ENCODE data around the gene SEC14L5.
A peak's percentile ranks its signal among the peaks of the same experiment; 100 is the strongest.

The SEC14L5 gene

DNA sequence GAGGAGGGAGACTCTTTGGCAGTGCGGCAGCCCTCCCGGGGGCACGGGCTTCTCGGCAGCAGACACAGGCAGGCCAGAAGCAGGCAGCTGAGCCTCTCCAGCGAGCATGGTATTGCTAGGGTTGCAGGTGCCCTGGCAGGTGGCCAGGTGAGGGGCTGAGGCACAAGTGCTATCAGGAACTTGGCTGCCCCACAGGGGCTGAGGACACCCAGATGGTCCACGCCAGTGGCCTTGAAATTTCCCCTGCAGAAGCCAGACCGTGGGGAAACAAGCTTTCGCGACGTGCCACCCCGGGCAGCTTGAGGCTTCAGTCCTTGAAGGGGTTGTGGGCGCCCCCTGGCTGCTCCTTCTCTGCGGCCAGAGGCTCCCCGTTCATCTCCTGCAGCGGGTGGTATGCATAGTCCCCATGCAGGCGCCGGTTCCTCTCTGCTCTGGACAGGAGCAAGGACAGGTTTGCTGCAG is 67.1 kb downstream of the SEC14L5 start:
- H2AFZ ChIP-seq (ENCODE audit: low read length): no peak overlapping the region
- no peak overlapping the region for H3K4me3 ChIP-seq (ENCODE audit: low read depth, low read length, poor library complexity, severe bottlenecking)
- H3K27ac ChIP-seq (ENCODE audit: low read depth, low read length, poor library complexity, severe bottlenecking): no peak overlapping the region
- H3K79me2 ChIP-seq (ENCODE audit: insufficient read depth, low read length): no peaks in the 10 kb centered on the region
- no peak overlapping the region for H3K9ac ChIP-seq (ENCODE audit: low read length)
- TF ChIP-seq, protein P1, sequence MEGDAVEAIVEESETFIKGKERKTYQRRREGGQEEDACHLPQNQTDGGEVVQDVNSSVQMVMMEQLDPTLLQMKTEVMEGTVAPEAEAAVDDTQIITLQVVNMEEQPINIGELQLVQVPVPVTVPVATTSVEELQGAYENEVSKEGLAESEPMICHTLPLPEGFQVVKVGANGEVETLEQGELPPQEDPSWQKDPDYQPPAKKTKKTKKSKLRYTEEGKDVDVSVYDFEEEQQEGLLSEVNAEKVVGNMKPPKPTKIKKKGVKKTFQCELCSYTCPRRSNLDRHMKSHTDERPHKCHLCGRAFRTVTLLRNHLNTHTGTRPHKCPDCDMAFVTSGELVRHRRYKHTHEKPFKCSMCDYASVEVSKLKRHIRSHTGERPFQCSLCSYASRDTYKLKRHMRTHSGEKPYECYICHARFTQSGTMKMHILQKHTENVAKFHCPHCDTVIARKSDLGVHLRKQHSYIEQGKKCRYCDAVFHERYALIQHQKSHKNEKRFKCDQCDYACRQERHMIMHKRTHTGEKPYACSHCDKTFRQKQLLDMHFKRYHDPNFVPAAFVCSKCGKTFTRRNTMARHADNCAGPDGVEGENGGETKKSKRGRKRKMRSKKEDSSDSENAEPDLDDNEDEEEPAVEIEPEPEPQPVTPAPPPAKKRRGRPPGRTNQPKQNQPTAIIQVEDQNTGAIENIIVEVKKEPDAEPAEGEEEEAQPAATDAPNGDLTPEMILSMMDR (IDR thresholded peaks at IDR 0.05; ENCODE audit: low read length): peak; percentile 71
- no peak for TF ChIP-seq EZH2 (IDR thresholded peaks at IDR 0.05; ENCODE audit: borderline replicate concordance, low read length)
- H4K20me1 ChIP-seq (ENCODE audit: insufficient read depth, low read length): no peaks in the 10 kb centered on the region
- H3K9me3 ChIP-seq (ENCODE audit: low read length): no peaks in the 10 kb centered on the region
- H3K9me2 ChIP-seq (ENCODE audit: low read depth, low read length): no peaks in the 10 kb centered on the region
- H3K27me3 ChIP-seq (ENCODE audit: insufficient read depth, low read length): no peaks in the 10 kb centered on the region
- no peak overlapping the region for H3K4me2 ChIP-seq (ENCODE audit: low read length)
- no peaks in the 10 kb centered on the region for H3K36me3 ChIP-seq (ENCODE audit: insufficient read depth, low read length)
- H3K4me1 ChIP-seq (ENCODE audit: insufficient read depth, low read length, severe bottlenecking): no peaks in the 10 kb centered on the region
- H3F3A ChIP-seq (ENCODE audit: insufficient read depth, low read length): no peaks in the 10 kb centered on the region

DNA sequence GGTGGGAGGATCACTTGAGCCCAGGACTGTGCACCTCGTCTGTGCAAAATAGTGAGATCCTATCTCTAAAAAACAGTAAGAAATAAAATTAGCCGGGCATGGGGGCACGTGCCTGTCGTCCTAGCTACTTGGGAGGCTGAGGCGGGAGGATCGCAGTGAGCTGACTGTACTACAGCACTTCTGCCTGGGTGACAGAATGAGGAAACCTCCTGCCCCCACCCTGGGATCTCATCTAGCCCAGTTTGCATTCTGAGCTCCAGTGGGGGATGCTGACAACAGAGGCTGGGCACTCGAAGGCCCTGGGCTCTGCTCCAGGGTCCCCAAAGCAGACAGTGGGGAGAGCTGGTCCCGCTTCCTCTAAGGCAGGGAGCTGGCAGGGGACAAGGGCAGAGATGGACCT is 68.5 kb downstream of the SEC14L5 start:
- Histone ChIP-seq H3K9me3 (ENCODE audit: low read length) (no peaks in the 10 kb centered on the region), H3K9ac (ENCODE audit: low read length) (no peak overlapping the region), H3F3A (ENCODE audit: insufficient read depth, low read length) (no peaks in the 10 kb centered on the region), H3K79me2 (ENCODE audit: insufficient read depth, low read length) (no peaks in the 10 kb centered on the region), H3K27me3 (ENCODE audit: insufficient read depth, low read length) (no peaks in the 10 kb centered on the region), H3K9me2 (ENCODE audit: low read depth, low read length) (no peaks in the 10 kb centered on the region), H3K4me1 (ENCODE audit: insufficient read depth, low read length, severe bottlenecking) (no peaks in the 10 kb centered on the region), H3K36me3 (ENCODE audit: insufficient read depth, low read length) (no peaks in the 10 kb centered on the region), H3K4me3 (ENCODE audit: low read depth, low read length, poor library complexity, severe bottlenecking) (no peak overlapping the region), H3K4me2 (ENCODE audit: low read length) (no peak overlapping the region), H4K20me1 (ENCODE audit: insufficient read depth, low read length) (no peaks in the 10 kb centered on the region), H3K27ac (ENCODE audit: low read depth, low read length, poor library complexity, severe bottlenecking) (no peak overlapping the region), H2AFZ (ENCODE audit: low read length) (no peak overlapping the region)
- no peak for TF ChIP-seq EZH2 (IDR thresholded peaks at IDR 0.05; ENCODE audit: borderline replicate concordance, low read length)
- TF ChIP-seq, protein P1 (IDR thresholded peaks at IDR 0.05; ENCODE audit: low read length): no peak

DNA sequence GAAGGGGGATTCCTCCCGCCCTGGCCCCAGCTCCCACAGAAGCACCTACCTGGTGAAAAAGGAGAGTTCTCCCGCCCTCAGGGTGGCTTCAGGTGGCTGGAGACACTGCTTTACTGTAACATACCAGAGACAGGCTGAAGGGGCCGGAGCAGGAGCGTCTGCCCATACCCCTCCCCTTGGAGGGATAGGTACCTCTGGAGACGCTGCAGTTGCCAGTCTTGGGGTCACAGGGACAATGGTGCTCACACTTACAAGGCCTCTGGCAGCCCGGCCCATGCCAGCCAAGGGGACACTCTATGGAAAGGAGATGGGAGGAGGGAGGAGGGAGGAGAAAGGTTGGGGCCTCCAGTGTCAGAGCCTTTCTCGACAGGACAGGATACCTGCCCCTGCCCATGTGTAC is 69.0 kb downstream of the SEC14L5 start:
- no peaks in the 10 kb centered on the region for H3K79me2 ChIP-seq (ENCODE audit: insufficient read depth, low read length)
- H3K27ac ChIP-seq (ENCODE audit: low read depth, low read length, poor library complexity, severe bottlenecking): no peak overlapping the region
- no peak overlapping the region for H3K9ac ChIP-seq (ENCODE audit: low read length)
- no peaks in the 10 kb centered on the region for H3K9me2 ChIP-seq (ENCODE audit: low read depth, low read length)
- H4K20me1 ChIP-seq (ENCODE audit: insufficient read depth, low read length): no peaks in the 10 kb centered on the region
- H3K4me1 ChIP-seq (ENCODE audit: insufficient read depth, low read length, severe bottlenecking): no peaks in the 10 kb centered on the region
- TF ChIP-seq, protein P1 (IDR thresholded peaks at IDR 0.05; ENCODE audit: low read length): no peak
- TF ChIP-seq EZH2 (IDR thresholded peaks at IDR 0.05; ENCODE audit: borderline replicate concordance, low read length): no peak
- H2AFZ ChIP-seq (ENCODE audit: low read length): no peak overlapping the region
- H3K4me3 ChIP-seq (ENCODE audit: low read depth, low read length, poor library complexity, severe bottlenecking): no peak overlapping the region
- H3K27me3 ChIP-seq (ENCODE audit: insufficient read depth, low read length): no peaks in the 10 kb centered on the region
- no peaks in the 10 kb centered on the region for H3F3A ChIP-seq (ENCODE audit: insufficient read depth, low read length)
- H3K4me2 ChIP-seq (ENCODE audit: low read length): no peak overlapping the region
- H3K9me3 ChIP-seq (ENCODE audit: low read length): no peaks in the 10 kb centered on the region
- H3K36me3 ChIP-seq (ENCODE audit: insufficient read depth, low read length): no peaks in the 10 kb centered on the region
